ENCODE measurements around the gene SLC10A7.

DNA sequence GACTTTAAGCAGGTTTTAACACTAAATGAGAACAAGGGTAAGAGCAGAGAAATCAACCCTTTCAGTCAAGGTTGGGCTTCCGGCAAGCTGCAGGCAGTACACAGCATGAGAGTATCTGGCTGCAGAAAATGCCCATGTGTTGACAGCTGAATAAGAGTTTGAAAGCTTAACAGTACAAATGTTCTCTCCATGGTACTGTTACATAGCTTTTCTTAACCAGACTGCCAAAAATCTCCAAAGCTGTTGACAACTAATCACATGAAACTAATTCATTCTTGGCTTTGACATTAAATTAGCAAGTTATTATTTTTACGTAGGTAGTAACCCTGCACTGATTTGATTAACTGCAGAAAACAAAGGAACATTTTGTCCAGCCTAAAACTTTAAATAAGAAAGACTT is 153.5 kb downstream of the SLC10A7 start:
- TF ChIP-seq, protein P1, sequence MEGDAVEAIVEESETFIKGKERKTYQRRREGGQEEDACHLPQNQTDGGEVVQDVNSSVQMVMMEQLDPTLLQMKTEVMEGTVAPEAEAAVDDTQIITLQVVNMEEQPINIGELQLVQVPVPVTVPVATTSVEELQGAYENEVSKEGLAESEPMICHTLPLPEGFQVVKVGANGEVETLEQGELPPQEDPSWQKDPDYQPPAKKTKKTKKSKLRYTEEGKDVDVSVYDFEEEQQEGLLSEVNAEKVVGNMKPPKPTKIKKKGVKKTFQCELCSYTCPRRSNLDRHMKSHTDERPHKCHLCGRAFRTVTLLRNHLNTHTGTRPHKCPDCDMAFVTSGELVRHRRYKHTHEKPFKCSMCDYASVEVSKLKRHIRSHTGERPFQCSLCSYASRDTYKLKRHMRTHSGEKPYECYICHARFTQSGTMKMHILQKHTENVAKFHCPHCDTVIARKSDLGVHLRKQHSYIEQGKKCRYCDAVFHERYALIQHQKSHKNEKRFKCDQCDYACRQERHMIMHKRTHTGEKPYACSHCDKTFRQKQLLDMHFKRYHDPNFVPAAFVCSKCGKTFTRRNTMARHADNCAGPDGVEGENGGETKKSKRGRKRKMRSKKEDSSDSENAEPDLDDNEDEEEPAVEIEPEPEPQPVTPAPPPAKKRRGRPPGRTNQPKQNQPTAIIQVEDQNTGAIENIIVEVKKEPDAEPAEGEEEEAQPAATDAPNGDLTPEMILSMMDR (IDR thresholded peaks at IDR 0.05): no peak
- TF ChIP-seq POLR2A (IDR thresholded peaks at IDR 0.05) (no peak), EP300 (IDR thresholded peaks at IDR 0.05) (no peak)

Measured in ovary (tissue), 3 donors.